GM04503 (cell line): ENCODE data around the gene SERTAD2.
A peak's percentile ranks its signal among the peaks of the same experiment; 100 is the strongest.

Source experiments
- DNase-seq: peaks from one replicate; pipeline ENCODE4 v3.0.0-alpha.2; 2012; ENCODE audit warnings: low read depth

SERTAD2 gene

DNA sequence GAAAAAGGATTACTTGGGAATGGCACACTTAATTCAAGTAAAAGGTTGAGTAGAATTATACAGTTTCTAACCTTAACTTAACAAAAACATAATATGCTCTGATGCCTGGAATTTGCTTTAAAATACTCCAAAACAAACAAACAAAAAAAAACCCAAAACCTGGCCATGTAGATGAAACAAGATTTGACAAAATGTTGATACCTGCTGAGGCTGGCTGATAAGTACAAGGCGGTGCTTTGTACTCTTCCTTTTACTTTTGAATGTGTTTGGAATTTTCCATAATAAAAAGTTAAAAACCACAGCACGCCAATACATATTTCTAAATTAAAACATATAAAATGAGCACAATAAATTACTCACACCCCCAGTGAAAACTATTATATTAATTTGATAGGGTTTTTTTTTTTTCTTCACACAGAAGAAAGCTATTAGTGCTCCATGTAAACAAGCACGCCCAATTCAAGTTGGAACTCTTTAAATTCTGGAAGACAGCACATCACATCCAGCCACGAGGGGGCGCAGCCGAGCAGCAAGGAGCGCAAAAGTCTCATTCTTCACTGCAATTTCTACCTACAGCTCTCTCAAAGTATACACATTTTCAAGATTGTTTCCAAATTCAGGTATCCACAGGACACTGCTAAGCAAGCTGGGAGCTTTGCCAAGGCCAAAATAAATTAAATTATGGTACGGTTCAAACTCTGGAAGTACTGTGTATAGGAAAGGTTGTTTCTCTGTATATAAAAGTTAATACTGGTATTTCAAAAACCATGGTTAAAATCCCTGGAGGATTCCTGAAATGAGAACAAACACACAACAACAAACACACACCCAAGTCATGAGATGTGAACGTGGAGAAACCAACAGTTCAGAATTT is 7.5 kb downstream of the SERTAD2 start:
- no peak for DNase-seq

- no peak for DNase-seq
Observed at GRCh38 chr2:64644458-64645382, 9.0 kb downstream of the SERTAD2 start.

DNA sequence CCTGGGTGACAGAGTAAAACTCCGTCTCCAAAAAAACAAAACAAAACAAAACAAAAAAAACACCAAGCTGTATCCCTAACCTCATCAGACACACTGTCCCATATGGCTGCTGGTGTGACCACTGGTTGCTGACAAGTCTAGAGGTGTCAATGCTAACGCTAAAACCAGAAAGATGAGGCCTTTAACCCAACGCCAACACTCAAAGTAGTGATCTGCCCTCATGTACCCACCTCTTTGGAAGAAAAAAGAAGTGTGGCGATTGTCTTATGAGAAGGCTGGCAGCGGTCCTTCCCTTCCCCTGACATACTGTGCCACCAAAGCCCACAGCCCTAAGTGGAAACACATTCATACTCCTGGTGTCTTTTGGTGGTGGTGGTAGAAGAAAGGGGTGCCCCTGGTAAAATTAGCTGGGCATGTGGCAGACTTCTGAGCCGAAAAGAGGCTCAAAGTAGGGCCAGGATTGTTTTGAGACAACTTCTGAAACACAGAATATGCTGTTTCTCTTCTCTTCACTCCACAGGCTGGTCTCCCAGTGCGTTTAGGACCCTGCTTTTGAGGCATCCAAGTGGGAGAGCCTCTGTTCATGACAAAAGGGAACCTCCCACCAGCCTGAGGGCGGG is 9.8 kb downstream of the SERTAD2 start:
- DNase-seq, result no peak

DNA sequence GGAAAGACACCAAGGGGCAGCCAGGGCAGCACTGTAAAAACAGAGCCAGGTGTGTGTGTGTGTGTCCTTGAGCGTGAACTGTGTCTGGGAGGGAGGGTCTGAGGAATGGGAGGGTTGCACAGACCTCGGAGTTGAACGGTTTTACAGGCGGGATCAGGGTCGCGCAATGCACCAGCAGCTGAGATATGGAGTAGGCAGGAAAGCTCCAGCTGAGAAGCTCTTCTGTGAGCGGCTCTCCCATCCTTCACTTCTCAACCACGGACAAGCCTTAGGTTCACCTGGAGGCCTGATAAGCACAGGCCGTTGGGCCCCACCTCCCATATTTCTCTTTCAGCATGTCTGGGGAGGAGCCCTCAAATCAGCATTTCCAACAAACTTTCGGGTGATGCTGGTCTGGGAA is 12.1 kb downstream of the SERTAD2 start:
- DNase-seq, result no peak

DNA sequence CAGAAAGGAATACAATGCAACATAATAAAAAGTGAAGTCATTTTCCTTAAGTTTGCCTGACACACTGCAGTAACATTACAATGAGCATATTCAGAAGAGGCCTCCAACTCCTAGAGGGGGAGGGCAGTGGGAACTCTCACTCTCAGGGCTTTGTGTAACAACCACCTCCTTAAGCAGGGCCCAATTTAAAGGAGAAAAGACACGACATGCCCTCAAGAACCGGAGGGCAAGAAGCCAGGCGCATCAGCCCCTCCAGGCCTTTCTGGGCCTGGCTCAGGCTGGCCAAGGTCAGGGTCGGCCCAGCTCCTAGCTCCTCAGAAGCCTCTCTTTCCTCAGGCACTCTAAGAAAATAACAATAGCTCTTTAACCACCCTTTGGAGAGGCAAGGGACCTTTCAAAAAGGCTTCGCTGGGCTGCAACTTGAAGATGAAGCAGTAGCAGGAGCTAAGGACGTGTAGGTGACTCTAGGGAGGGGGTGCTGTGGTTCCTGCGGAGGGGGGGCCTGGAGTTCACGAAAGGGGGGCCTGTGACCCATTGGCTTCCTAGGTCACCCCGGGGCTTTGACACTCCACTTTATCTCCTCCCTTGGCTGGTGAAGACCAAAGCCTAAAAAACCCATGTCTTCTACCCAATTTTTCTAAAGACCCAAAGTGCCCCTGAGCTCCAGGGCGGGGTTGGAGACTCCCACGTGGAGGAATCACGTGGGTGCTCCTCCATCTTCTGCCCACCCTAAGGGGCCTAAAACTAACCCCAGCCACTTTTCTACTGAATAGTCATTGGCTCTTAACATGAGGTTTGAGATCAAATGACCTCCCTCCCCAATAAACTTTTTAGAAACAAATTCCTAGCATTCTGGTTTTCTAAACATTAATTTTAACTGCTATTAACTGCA is 13.3 kb downstream of the SERTAD2 start:
- DNase-seq, result no peak

DNA sequence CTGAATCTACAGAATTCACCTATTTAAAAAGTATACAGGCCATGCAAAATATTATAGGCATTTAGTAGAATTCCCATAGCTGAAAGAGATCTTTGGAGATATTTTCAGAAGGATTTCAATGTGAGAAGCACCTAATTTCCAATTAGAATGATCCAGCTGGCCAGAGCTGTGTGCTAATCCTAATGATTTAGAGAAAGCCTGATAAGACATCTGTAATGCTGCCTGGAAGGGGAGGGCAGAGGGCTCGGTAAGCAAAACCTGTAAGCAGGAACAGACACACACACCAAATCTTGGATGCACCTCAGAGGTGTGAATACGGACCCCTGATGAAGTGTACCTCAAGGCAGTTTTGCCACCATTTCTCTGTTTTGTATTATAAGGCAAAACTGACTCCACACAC is 14.0 kb downstream of the SERTAD2 start:
- DNase-seq, result no peak

DNA sequence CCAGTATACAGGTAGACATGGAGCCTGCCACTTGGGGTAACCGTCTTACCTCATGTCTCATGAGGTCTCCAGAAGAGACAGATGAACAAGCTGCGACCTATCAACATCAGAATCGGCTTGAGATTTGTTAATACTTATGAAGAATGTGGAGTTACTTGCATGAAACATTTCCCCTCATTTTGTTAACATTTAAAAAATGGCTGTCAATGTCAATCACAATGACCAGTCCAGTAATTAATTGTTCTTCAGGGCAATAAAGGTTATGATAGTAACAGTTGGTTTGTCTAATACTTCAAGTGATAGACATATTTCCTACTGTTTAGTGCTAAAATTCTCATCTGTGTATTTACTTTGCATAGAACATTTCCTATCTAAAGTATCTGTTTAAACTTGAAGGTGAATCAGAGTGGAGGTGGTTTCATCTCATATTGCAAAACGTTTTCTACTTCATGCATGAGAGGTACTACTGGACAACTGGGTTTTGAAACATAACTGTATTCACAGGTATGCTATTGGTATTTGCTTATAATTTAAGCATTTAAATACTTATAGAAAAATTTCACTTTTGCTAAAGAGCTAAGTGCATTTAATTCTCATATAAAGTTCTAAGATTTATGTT is 15.1 kb downstream of the SERTAD2 start:
- DNase-seq, result no peak

GRCh38 chr2:64637931-64638330 is 15.8 kb downstream of the SERTAD2 start:
- DNase-seq, result no peak

- no peak for DNase-seq
Observed at GRCh38 chr2:64637000-64637635, 16.6 kb downstream of the SERTAD2 start.

DNA sequence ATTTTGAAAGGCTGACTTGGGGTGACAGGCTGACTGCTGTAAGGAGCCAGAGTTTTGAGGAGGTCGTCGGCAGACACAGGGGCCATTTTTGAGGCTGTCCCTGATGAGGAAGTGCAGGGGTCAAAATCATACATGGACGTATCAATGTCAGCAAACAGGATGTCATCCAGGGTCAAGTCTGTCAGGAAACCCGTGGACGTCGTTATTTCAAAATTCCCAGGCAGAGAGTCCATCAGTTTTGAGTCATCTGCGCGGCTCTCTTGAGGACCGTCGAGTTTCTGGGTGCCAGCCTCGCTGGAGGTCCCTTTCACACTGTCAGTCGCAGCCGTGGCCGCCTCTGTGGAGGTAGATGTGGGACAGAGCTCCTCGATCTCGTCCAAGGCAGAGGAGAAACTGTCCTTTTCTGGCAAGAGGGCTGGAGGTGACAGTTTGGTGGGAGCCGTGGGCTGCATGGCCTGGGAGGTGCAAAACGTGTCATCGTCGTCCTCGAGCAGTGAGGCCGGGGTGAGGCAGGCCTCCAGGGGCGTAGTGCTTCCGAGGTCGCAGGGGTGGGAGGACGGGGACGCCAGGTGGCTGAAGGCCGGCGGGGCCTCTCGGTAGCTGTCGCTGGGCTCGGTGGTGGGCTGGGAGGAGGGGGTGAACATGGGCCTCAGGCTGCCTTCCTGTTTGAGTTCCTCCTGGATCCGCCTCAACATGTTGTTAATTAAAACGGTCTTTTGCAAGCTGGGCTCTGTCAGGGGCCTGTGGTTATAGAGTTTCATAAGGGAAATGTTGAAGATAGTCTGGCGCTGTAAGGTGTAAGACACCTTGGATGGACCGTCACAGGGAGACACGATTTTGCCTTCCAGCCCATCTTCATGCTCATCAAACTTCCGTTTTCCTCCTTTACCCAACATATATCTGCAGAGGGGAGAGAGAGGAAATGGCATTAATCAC is 17.5 kb downstream of the SERTAD2 start:
- no peak for DNase-seq

DNA sequence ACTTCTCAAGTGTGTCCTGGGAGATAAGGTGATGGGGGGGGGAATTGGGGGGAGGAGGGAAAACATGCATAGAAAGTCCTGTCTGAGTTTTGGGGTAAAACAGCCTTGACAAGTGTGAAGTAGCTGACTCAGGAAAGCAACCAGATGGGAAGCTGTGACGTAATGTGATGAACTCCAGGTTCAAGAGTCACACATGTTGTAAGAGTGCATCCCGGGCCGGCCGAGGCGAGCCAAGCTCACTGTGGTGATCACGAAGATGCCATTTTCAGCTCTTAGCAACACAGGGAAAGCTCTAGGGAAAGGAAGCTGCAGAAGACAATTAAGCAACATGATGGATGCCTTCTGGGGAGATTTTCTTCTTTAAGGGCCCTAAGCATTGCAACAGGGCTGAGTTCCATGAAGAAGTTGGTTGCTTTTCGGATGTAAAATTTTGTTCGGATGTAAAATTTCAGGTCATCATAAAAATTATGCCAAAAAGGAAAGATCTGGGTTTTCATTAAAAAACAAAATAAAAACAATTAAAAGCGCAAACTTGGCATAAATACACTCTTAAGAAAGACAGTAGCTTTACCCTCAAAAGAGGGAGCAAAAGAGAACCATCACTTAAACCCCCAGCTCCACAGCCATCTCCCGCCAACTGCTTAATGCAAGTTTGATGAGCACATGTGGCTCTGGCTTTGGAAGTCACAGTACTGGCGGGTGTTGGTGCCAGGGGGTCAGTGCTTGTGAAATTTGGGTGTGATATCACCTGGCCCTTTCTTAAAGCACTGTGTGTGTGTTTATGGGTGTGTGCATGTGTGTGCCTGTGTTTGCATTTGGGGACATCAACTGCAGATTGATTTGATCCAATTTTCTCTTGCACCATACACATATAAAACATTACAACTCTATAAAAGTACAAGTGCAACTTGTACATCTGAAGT is 19.1 kb downstream of the SERTAD2 start:
- peak; percentile 50 for DNase-seq

- no peak for DNase-seq
Observed at GRCh38 chr2:64632835-64633819, 20.6 kb downstream of the SERTAD2 start.

DNA sequence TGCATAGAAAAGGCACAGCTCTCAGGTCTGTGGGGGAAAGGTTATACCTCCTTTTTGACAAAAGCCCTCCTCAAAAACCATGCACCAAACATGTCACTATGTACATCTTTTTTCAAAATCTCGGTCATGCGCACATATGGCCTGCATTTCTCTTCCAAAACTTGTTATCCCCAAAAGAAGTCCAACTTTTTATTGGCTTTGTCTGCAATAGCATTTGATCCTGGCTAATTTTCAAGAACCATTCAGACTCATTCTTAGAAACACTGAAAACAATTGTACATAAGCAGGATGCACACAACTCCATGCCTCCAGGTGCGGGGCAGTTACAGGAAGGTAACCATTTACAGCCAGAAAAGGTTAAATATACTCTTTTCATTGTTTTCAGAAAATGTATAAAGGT is 21.9 kb downstream of the SERTAD2 start:
- no peak for DNase-seq

GRCh38 chr2:64630752-64631151 is 23.0 kb downstream of the SERTAD2 start:
- DNase-seq, result no peak

GRCh38 chr2:64629875-64630274 is 23.8 kb downstream of the SERTAD2 start:
- DNase-seq, result no peak

- DNase-seq, result no peak
Observed at GRCh38 chr2:64629329-64629781, 24.4 kb downstream of the SERTAD2 start.
